ENCODE results near the gene LDB2. TPM values are rescaled to one million over a fixed set of nuclear protein-coding genes. Genes with fewer than 3 reads are reported as not detected.

Gene LDB2
- total and polyA plus RNA-seq, 7 donors, result 7.0 to 18.9 (median 10.1) TPM

- Histone ChIP-seq H3K4me3 (no peak overlapping the region), H3K4me1 (no peaks in the 10 kb centered on the region), H3K27ac (no peak overlapping the region), H3K36me3 (ENCODE audit: insufficient read depth in 1 of 2, low read depth in 1 of 2) (no peaks in the 10 kb centered on the region), H3K9me3 (no peaks in the 10 kb centered on the region), H3K27me3 (ENCODE audit: insufficient read depth in 3 of 3, low read length in 2 of 3) (no peaks in the 10 kb centered on the region)
- TF ChIP-seq CTCF (IDR thresholded peaks at IDR 0.05), result no peak
- intact Hi-C loops (cut with DNase I), result no loop called here
- ATAC-seq (no peak), DNase-seq (no peak)
- WGBS, 3 donors, result 76 to 84% (median 83%) methylated on average over 2 of the region's 2 CpGs
These were observed 205.9 kb downstream of the LDB2 start for GRCh38 chr4:16692524-16692923.

GRCh38 chr4:16692046-16692445 lies 206.4 kb downstream of the LDB2 start:
- H3K9me3 ChIP-seq, result no peaks in the 10 kb centered on the region
- TF ChIP-seq CTCF (IDR thresholded peaks at IDR 0.05), result no peak
- H3K4me3 ChIP-seq, result no peak overlapping the region
- intact Hi-C loops (cut with DNase I), result no loop called here
- ATAC-seq (no peak), DNase-seq (no peak)
- H3K4me1 ChIP-seq, result no peaks in the 10 kb centered on the region
- no peaks in the 10 kb centered on the region for H3K27me3 ChIP-seq (ENCODE audit: insufficient read depth in 3 of 3, low read length in 2 of 3)
- no peaks in the 10 kb centered on the region for H3K36me3 ChIP-seq (ENCODE audit: insufficient read depth in 1 of 2, low read depth in 1 of 2)
- no peak overlapping the region for H3K27ac ChIP-seq
- WGBS, 3 donors, result 52 to 55% (median 54%) methylated on average over 4 of the region's 4 CpGs

GRCh38 chr4:16691450-16691849 lies 207.0 kb downstream of the LDB2 start:
- ATAC-seq (no peak), DNase-seq (no peak)
- no peaks in the 10 kb centered on the region for H3K4me1 ChIP-seq
- TF ChIP-seq CTCF (IDR thresholded peaks at IDR 0.05), result no peak
- no peak overlapping the region for H3K4me3 ChIP-seq
- intact Hi-C loops (cut with DNase I), result no loop called here
- H3K36me3 ChIP-seq (ENCODE audit: insufficient read depth in 1 of 2, low read depth in 1 of 2), result no peaks in the 10 kb centered on the region
- H3K27me3 ChIP-seq (ENCODE audit: insufficient read depth in 3 of 3, low read length in 2 of 3), result no peaks in the 10 kb centered on the region
- 13 to 44% (median 23%) methylated on average over 1 of the region's 1 CpG for WGBS, 3 donors
- no peak overlapping the region for H3K27ac ChIP-seq
- no peaks in the 10 kb centered on the region for H3K9me3 ChIP-seq

GRCh38 chr4:16687845-16688244 lies 210.6 kb downstream of the LDB2 start:
- no peak overlapping the region for H3K4me3 ChIP-seq
- no peak for TF ChIP-seq CTCF (IDR thresholded peaks at IDR 0.05)
- no peaks in the 10 kb centered on the region for H3K27me3 ChIP-seq (ENCODE audit: insufficient read depth in 3 of 3, low read length in 2 of 3)
- intact Hi-C loops (cut with DNase I), result no loop called here
- ATAC-seq (no peak), DNase-seq (no peak)
- H3K36me3 ChIP-seq (ENCODE audit: insufficient read depth in 1 of 2, low read depth in 1 of 2), result no peaks in the 10 kb centered on the region
- no peak overlapping the region for H3K27ac ChIP-seq
- H3K4me1 ChIP-seq, result no peaks in the 10 kb centered on the region
- 92% methylated on average over 3 of the region's 3 CpGs for WGBS, 3 donors
- H3K9me3 ChIP-seq, result no peaks in the 10 kb centered on the region

GRCh38 chr4:16687011-16687410 lies 211.4 kb downstream of the LDB2 start:
- DNase-seq (no peak), ATAC-seq (no peak)
- intact Hi-C loops (cut with DNase I), result no loop called here
- Histone ChIP-seq H3K4me3 (no peak overlapping the region), H3K4me1 (no peaks in the 10 kb centered on the region), H3K27me3 (ENCODE audit: insufficient read depth in 3 of 3, low read length in 2 of 3) (no peaks in the 10 kb centered on the region), H3K36me3 (ENCODE audit: insufficient read depth in 1 of 2, low read depth in 1 of 2) (no peaks in the 10 kb centered on the region), H3K27ac (no peak overlapping the region), H3K9me3 (no peaks in the 10 kb centered on the region)
- 62 to 77% (median 69%) methylated on average over 2 of the region's 2 CpGs for WGBS, 3 donors
- no peak for TF ChIP-seq CTCF (IDR thresholded peaks at IDR 0.05)

Data from psoas muscle (tissue), 8 donors.